DMS79 treated with DMSO at 0.1 percent for 48 hours (cell line): ENCODE results near the gene EFR3B.
A peak's percentile ranks its signal among the peaks of the same experiment; 100 is the strongest.

Experiments used
- DNase-seq: peaks from one replicate; lab custom pipeline; 2025; lab: John Stamatoyannopoulos, UW

EFR3B gene

GRCh38 chr2:25034081-25034480, 7.8 kb upstream of the EFR3B start:
- no peak for DNase-seq

- DNase-seq: peak; percentile 69
Observed at GRCh38 chr2:25035537-25036220, 6.2 kb upstream of the EFR3B start.

GRCh38 chr2:25036221-25036559, 5.7 kb upstream of the EFR3B start:
- DNase-seq: peak; percentile 74

- DNase-seq: no peak
Observed at GRCh38 chr2:25039126-25039525, 2.8 kb upstream of the EFR3B start.

- DNase-seq: peak; percentile 77
Observed at GRCh38 chr2:25041307-25041927, 459 bp upstream of the EFR3B start.

- DNase-seq: peak; percentile 30
Observed at GRCh38 chr2:25042321-25043240, 705 bp downstream of the EFR3B start.

- no peak for DNase-seq
Observed at GRCh38 chr2:25043241-25043867, 1.5 kb downstream of the EFR3B start.

- DNase-seq: no peak
Observed at GRCh38 chr2:25044011-25044410, 2.1 kb downstream of the EFR3B start.

GRCh38 chr2:25044990-25045389, 3.1 kb downstream of the EFR3B start:
- peak; percentile 51 for DNase-seq

GRCh38 chr2:25049422-25049821, 7.5 kb downstream of the EFR3B start:
- no peak for DNase-seq

- no peak for DNase-seq
Observed at GRCh38 chr2:25050128-25050527, 8.3 kb downstream of the EFR3B start.

GRCh38 chr2:25053041-25053440, 11.2 kb downstream of the EFR3B start:
- DNase-seq: peak; percentile 39

GRCh38 chr2:25054720-25055119, 12.8 kb downstream of the EFR3B start:
- DNase-seq: no peak

- DNase-seq: no peak
Observed at GRCh38 chr2:25055376-25055920, 13.6 kb downstream of the EFR3B start.

GRCh38 chr2:25056098-25056821, 14.4 kb downstream of the EFR3B start:
- no peak for DNase-seq

GRCh38 chr2:25062511-25062917, 20.6 kb downstream of the EFR3B start:
- no peak for DNase-seq

- DNase-seq: no peak
Observed at GRCh38 chr2:25063876-25064660, 22.2 kb downstream of the EFR3B start.

- DNase-seq: no peak
Observed at GRCh38 chr2:25065768-25066167, 23.9 kb downstream of the EFR3B start.

GRCh38 chr2:25066455-25066854, 24.6 kb downstream of the EFR3B start:
- no peak for DNase-seq

- DNase-seq: no peak
Observed at GRCh38 chr2:25068217-25068616, 26.3 kb downstream of the EFR3B start.

- DNase-seq: no peak
Observed at GRCh38 chr2:25071966-25072365, 30.1 kb downstream of the EFR3B start.
